NCI-H1092 (cell line): Measurements from ENCODE around the gene MEIKIN.

Source experiments
- DNase-seq: peaks from one replicate; lab custom pipeline; 2025; lab: John Stamatoyannopoulos, UW

MEIKIN gene

DNA sequence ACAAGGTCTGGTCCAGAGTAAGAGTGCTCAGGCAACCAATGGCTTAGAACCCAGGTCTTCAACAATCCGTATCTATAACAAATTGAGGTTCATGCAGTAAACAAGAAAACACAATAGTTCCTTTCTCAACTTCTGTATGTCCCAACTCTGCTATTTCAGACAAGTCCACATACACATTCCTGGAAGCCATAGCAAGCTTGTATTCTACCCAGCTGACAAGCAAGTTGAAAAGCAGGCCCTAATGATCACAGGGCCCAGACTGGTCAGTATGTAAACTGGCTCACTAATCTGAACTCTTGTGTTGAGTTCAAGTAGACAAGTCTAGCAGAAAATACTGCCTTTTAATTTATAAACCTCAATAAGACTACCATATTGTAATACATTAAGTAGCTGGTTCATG is 175.5 kb downstream of the MEIKIN start:
- no peak for DNase-seq

DNA sequence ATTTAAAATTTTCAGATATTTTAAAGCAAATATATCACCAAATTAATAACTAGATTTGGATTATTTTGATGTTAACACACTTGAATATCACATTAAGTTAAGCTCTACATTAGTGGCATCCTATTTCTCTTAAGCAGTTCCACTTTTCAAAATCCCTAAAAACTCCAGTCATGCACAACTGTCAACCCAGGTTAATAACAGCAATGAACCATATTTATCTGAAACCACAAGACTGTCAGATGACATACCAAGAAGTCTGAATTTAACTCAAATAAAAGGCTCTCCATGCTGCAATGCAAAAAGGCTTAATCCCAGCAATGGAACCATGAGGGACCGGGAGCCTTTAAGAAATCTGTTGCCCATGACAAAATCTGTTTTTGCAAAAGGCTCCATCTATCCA is 176.1 kb downstream of the MEIKIN start:
- no peak for DNase-seq

DNA sequence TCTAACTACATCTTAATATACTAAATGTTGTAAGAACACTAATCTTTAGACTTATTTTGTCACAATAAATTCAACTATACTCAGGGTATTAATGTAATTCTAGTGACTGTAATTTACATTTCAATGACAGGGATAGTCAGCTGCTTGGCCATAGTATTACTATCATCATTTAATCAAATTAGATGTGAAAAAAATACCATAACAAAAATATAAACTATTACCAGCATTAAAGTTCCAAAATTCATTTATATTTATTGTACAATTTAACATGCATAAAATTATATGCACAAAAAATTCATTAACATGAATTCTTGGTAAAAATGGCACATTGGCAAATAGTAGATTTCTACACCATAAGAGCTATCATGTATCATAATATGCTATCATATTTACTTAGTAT is 177.6 kb downstream of the MEIKIN start:
- no peak for DNase-seq

DNA sequence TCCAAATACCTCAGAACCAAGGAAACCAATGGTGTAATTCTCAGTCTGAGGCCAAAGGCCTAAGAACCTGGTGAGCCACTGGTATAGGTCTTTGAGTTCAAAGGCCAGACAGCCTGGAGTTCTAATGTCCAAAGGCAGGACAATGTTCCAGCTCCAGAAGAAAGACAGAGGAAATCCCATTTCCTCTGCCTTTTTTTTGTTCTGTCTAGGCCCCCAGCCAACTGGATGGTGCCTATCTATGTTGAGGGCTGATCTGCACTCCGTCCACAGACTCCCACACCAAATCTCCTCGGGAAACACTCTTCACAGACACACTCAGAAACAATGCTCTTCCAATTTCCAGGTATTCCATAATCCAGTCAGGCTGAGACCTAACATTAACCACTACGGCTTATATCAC is 178.8 kb downstream of the MEIKIN start:
- no peak for DNase-seq

DNA sequence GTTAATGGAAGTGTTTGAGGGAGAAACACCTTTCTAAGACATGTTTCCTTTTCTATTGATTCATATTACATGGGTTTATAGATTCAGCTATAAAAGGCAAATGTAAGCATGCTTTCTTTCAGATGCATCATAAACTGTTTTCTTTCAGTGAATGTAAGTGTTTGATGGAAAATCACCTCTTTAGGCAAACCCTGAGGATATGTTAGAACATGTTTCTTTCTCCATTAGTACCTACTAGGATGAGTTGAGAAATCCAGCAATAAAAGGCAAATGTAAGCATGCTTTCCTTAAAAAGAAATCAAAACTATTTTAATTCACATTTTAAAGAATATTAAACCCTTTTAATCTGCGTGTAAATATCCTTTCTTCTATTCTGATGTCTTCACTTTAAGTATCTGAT is 180.2 kb downstream of the MEIKIN start:
- no peak for DNase-seq

DNA sequence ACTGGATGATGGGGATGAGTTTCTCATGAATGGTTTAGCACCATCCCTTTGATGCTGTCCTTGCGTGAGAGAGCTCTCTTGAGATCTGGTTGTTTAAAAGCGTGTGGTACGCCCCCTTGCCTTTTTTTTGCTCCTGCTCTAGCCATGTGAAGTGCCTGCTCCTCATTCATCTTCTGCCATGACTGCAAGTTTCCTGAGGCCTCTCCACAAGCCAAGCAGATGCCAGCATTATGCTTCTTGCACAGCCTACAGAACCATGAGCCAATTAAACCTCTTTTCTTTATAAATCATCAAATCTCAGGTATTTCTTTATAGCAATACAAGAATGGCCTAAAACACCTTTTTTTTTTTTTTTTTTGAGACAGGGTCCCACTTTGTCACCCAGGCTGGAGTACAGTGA is 181.5 kb downstream of the MEIKIN start:
- no peak for DNase-seq

DNA sequence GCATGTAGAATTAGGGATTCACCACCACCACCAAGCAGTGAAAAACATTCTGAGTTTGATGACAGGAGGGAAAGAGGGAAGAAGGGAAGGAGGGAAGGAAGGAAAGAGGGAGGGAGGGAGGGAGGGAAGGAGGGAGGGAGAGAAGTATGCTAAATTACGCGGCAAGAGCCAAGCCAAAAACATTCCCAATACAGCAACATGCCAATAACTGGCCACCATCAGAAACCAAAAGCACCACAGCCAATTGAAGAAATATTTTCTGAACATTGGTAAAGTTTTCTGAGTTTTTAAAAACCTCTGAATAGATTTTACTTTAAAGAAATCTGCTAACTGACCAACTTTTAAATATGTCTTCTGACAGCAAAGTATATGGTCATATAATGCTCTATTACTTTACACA is 184.7 kb downstream of the MEIKIN start:
- DNase-seq: no peak

DNA sequence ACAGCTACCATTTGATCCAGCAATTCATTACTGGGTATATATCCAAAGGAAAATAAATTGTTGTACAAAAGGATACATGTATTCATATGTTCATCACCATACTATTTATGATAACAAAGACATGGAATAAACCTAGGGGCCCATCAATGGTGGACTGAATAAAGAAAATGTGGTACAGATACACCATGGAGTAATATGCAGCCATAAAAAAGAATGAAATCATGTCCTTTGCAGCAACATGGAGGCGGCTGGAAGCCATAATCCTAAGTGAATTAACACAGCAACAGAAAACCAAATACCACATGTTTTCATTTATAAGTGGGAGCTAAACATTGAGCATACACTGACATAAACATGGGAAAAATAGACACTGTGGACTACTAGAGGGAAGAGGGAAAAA is 185.8 kb downstream of the MEIKIN start:
- DNase-seq: no peak

DNA sequence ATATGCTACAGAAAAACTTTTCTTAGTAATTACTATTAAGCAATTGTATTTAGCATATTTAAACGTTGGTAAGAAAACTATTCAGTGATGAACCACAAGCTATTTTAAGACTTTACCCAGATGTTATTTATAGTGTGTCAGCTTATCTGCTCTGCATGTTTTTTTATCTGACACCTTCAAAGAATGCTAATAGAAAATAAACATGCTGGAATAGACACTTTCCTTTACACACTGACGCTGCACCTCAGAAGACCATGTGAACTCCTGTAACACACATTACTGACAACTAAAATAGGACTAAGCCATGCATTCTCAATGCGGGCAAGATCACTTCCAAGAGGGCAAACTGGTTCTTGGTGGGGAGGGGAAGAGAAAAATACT is 187.0 kb downstream of the MEIKIN start:
- DNase-seq: no peak

DNA sequence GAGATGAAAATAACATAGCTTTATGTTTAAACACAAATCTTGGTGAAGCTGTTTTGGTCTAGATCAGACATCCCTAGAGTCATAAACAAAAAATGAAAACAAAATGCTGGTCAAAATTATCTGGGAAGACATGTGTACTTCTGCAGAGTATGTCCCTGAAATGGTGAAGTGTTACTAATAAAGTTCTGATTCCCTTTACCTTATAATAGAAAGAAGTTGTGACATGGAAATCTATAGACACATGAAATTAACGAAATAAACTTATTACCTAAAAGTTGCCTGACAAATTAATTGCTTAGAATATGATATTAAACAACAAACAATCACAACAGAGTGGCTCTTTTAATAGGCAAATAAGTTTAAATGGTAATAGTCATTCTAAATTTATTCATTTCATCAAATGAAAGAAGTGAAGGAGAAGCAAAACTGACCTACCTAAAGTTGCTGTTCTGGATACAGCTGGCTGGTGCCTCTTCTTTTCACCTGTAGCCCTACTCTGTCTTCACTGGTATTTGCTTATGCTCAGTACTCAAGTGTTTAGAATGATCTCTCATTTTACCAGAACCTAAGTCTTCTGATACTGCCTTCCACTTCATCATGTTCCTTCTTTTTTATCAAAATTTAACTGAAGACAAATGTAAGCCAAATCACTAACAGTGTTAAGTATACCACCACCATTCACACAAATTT is 187.5 kb downstream of the MEIKIN start:
- DNase-seq: no peak
